WTC11 (cell line): ENCODE data around the gene EMILIN3. TPM values are rescaled to one million over a fixed set of nuclear protein-coding genes. Genes with fewer than 3 reads are reported as not detected.

ENCODE experiments used
- ATAC-seq: fragments of 200-7000 bp; cut with Tn5 transposase; 2 replicates; pipeline ENCODE4 v1.10.0; 2021; ENCODE audit warnings: mild to moderate bottlenecking, moderate library complexity
- CTCF ChIA-PET: fragments of 300-600 bp; sonication (Branson Sonifier 250); formaldehyde crosslinking; loops from one replicate; lab custom pipeline; 2021; ENCODE audit warnings: antibody characterized with exemption; lab: Charles Lee
- POLR2A ChIA-PET: fragments of 350-600 bp; sonication (Branson Sonifier 250); formaldehyde crosslinking; loops from one replicate; lab custom pipeline; 2021; ENCODE audit warnings: antibody characterized with exemption; lab: Charles Lee
- DNase-seq: peaks from one replicate; pipeline ENCODE4 v3.0.0; 2021; ENCODE audit warnings: low spot score
- H3K27ac Mint-ChIP-seq: 2 replicates; pipeline ENCODE4 v1.8.0; 2021; ENCODE audit warnings: mixed read lengths
- H3K27me3 Mint-ChIP-seq: 2 replicates; pipeline ENCODE4 v1.8.0; 2021; ENCODE audit warnings: low read depth, mild to moderate bottlenecking, moderate library complexity, mixed read lengths
- H3K36me3 Mint-ChIP-seq: 2 replicates; pipeline ENCODE4 v1.8.0; 2021; ENCODE audit warnings: mixed read lengths
- H3K4me1 Mint-ChIP-seq: 2 replicates; pipeline ENCODE4 v1.8.0; 2022; ENCODE audit warnings: mixed read lengths
- H3K4me3 Mint-ChIP-seq: 2 replicates; pipeline ENCODE4 v1.8.0; 2021; ENCODE audit warnings: mild to moderate bottlenecking, moderate library complexity, mixed read lengths
- H3K9me3 Mint-ChIP-seq: 2 replicates; pipeline ENCODE4 v1.8.0; 2021; ENCODE audit warnings: mixed read lengths
- FOXJ3 ChIP-seq: sonication (generic); formaldehyde crosslinking; IDR thresholded peaks from 2 replicates; pipeline ENCODE4 v1.9.0; 2021; ENCODE audit warnings: missing genetic modification reagents, mild to moderate bottlenecking, borderline replicate concordance
- IRF2 ChIP-seq: sonication (generic); formaldehyde crosslinking; IDR thresholded peaks from 2 replicates; pipeline ENCODE4 v1.8.0; 2022; ENCODE audit warnings: low read depth, missing genetic modification reagents, borderline replicate concordance
- NFATC4 ChIP-seq: fragments of 250-450 bp; sonication (Bioruptor Pico); IDR thresholded peaks from 2 replicates; pipeline ENCODE4 v1.9.0; 2021; ENCODE audit warnings: mild to moderate bottlenecking
- PRRX2 ChIP-seq: fragments of 250-450 bp; sonication (Bioruptor Pico); IDR thresholded peaks from 2 replicates; pipeline ENCODE4 v1.8.0; 2021; ENCODE audit warnings: mild to moderate bottlenecking
- RORB ChIP-seq: fragments of 250-450 bp; sonication (Bioruptor Pico); IDR thresholded peaks from 2 replicates; pipeline ENCODE4 v1.9.0; 2021; ENCODE audit warnings: mild to moderate bottlenecking
- SMAD3 ChIP-seq: sonication (generic); formaldehyde crosslinking; IDR thresholded peaks from 2 replicates; pipeline ENCODE4 v1.8.0; 2022; ENCODE audit warnings: missing genetic modification reagents, mild to moderate bottlenecking, borderline replicate concordance
- TEAD1 ChIP-seq: sonication (generic); formaldehyde crosslinking; IDR thresholded peaks from 2 replicates; pipeline ENCODE4 v1.8.0; 2022; ENCODE audit warnings: mild to moderate bottlenecking, missing genetic modification reagents
- ZNF121 ChIP-seq: sonication (generic); formaldehyde crosslinking; IDR thresholded peaks from 2 replicates; pipeline ENCODE4 v1.8.0; 2023; ENCODE audit warnings: missing genetic modification reagents
- ZNF219 ChIP-seq: sonication (generic); formaldehyde crosslinking; IDR thresholded peaks from 2 replicates; pipeline ENCODE4 v1.8.0; 2023; ENCODE audit warnings: missing genetic modification reagents, mild to moderate bottlenecking, borderline replicate concordance
- ZNF396 ChIP-seq: fragments of 250-450 bp; sonication (Bioruptor Pico); IDR thresholded peaks from 2 replicates; pipeline ENCODE4 v1.8.0; 2021; ENCODE audit warnings: mild to moderate bottlenecking, moderate library complexity, borderline replicate concordance
- ZNF423 ChIP-seq: fragments of 250-450 bp; sonication (Bioruptor Pico); IDR thresholded peaks from 2 replicates; pipeline ENCODE4 v2.1.2; 2022; ENCODE audit warnings: mild to moderate bottlenecking, moderate library complexity
- total RNA-seq: library from RNA; stranded (reverse); gene quantifications from 3 replicates; pipeline ENCODE4 v1.2.3, GENCODE V29; 2021
- TF ChIP-seq, protein P1 (sequence below): sonication (generic); formaldehyde crosslinking; conservative IDR thresholded peaks from 2 replicates; pipeline ENCODE4 v1.8.1; 2023; ENCODE audit warnings: mild to moderate bottlenecking, low read depth, missing genetic modification reagents, moderate library complexity
- TF ChIP-seq, protein P2 (sequence below): fragments of 250-450 bp; sonication (Bioruptor Pico); IDR thresholded peaks from 2 replicates; pipeline ENCODE4 v1.8.0; 2021; ENCODE audit warnings: mild to moderate bottlenecking
- TF ChIP-seq, protein P3 (sequence below): sonication (generic); formaldehyde crosslinking; IDR thresholded peaks from 2 replicates; pipeline ENCODE4 v1.8.1; 2022; ENCODE audit warnings: low read depth, missing genetic modification reagents, borderline replicate concordance
- TF ChIP-seq, protein P4 (sequence below): fragments of 250-450 bp; sonication (Bioruptor Pico); IDR thresholded peaks from 2 replicates; pipeline ENCODE4 v1.9.0; 2021; ENCODE audit warnings: mild to moderate bottlenecking, borderline replicate concordance
- TF ChIP-seq, protein P5 (sequence below): fragments of 250-450 bp; sonication (Bioruptor Pico); IDR thresholded peaks from 2 replicates; pipeline ENCODE4 v1.9.0; 2021; ENCODE audit warnings: moderate library complexity, mild to moderate bottlenecking, inconsistent platforms, borderline replicate concordance
- TF ChIP-seq, protein P6 (sequence below): sonication (generic); formaldehyde crosslinking; conservative IDR thresholded peaks from 2 replicates; pipeline ENCODE4 v1.8.1; 2022; ENCODE audit warnings: mild to moderate bottlenecking, missing genetic modification reagents

The EMILIN3 gene
- total RNA-seq, 1 experiment from 2014 or later = 5.5 TPM

DNA sequence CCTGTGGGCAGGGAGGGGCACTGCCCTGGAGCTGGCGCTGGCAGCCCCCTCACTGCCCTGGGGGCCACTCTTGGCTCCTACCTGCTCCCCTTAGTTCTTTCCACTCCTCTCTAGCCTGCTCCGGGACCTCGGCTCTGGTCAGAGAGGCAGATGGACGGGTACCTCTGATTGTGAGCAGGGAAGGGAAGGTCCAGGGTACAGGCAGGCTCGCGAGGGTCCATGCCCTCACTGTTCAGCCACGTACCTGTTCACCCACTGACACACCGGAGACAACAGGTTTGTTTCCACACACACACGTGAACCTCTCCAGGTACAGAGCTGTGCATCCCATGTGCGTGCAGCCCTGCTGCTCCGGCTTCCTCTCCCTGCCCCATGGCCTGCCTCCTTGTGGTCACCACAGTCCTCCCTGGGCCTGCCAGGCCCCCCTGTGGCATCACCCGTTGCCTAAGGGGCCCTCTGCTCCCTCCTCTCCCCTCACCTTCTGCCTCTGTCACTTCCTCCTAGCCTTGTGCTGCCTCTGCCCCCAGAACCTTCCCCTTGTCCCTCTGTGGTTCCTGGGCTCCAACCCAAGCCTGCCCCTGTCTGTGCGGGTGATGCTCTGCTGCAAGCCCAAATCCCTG, 2.3 kb downstream of the EMILIN3 start:
- ChIA-PET CTCF (interaction anchor here (1.2 kb wide), 1 partner anchor 47 kb away, joined by 5 read pairs; no protein-coding TSS in a partner anchor), POLR2A (no interaction called here)
- Mint-ChIP-seq H3K4me3 (no peak overlapping the region), H3K36me3 (no peaks in the 10 kb centered on the region), H3K9me3 (no peaks in the 10 kb centered on the region), H3K4me1 (peaks cover 12% of the 10 kb centered on the region), H3K27me3 (peaks cover 42% of the 10 kb centered on the region), H3K27ac (no peak overlapping the region)
- DNase-seq (no peak), ATAC-seq (no peak)
- TF ChIP-seq ZNF121 (CRISPR knock-in tag) = no peak
- no peak for TF ChIP-seq ZNF396 (CRISPR knock-in tag)
- TF ChIP-seq NFATC4 (CRISPR knock-in tag) = no peak
- TF ChIP-seq SMAD3 (CRISPR knock-in tag) = no peak
- no peak for TF ChIP-seq RORB (CRISPR knock-in tag)
- TF ChIP-seq, protein P1, sequence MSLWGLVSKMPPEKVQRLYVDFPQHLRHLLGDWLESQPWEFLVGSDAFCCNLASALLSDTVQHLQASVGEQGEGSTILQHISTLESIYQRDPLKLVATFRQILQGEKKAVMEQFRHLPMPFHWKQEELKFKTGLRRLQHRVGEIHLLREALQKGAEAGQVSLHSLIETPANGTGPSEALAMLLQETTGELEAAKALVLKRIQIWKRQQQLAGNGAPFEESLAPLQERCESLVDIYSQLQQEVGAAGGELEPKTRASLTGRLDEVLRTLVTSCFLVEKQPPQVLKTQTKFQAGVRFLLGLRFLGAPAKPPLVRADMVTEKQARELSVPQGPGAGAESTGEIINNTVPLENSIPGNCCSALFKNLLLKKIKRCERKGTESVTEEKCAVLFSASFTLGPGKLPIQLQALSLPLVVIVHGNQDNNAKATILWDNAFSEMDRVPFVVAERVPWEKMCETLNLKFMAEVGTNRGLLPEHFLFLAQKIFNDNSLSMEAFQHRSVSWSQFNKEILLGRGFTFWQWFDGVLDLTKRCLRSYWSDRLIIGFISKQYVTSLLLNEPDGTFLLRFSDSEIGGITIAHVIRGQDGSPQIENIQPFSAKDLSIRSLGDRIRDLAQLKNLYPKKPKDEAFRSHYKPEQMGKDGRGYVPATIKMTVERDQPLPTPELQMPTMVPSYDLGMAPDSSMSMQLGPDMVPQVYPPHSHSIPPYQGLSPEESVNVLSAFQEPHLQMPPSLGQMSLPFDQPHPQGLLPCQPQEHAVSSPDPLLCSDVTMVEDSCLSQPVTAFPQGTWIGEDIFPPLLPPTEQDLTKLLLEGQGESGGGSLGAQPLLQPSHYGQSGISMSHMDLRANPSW = no peak
- TF ChIP-seq FOXJ3 (CRISPR knock-in tag) = no peak
- TF ChIP-seq, protein P2, sequence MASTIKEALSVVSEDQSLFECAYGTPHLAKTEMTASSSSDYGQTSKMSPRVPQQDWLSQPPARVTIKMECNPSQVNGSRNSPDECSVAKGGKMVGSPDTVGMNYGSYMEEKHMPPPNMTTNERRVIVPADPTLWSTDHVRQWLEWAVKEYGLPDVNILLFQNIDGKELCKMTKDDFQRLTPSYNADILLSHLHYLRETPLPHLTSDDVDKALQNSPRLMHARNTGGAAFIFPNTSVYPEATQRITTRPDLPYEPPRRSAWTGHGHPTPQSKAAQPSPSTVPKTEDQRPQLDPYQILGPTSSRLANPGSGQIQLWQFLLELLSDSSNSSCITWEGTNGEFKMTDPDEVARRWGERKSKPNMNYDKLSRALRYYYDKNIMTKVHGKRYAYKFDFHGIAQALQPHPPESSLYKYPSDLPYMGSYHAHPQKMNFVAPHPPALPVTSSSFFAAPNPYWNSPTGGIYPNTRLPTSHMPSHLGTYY = no peak
- TF ChIP-seq PRRX2 = no peak

DNA sequence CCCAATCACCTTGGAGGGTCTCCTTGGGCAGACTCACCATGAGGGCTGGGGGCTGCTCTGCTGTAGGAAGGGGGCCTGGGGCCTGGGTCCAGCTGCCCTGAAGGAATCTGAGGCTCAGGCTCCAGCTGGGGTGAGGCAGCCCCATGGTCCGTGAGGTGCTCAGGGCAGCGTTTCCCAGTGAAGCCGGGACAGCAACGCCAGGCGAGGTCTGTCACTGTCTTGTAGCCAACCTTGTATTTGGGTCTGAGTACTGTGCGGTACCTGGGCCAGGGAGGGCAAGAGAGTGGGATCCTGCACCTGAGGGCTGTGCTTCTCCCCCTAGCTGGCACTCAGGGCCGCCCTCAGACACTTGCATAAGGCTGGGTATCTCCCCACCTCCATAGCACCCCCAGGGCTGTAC, 3.0 kb downstream of the EMILIN3 start:
- CTCF ChIA-PET = no interaction called here
- TF ChIP-seq, protein P3, sequence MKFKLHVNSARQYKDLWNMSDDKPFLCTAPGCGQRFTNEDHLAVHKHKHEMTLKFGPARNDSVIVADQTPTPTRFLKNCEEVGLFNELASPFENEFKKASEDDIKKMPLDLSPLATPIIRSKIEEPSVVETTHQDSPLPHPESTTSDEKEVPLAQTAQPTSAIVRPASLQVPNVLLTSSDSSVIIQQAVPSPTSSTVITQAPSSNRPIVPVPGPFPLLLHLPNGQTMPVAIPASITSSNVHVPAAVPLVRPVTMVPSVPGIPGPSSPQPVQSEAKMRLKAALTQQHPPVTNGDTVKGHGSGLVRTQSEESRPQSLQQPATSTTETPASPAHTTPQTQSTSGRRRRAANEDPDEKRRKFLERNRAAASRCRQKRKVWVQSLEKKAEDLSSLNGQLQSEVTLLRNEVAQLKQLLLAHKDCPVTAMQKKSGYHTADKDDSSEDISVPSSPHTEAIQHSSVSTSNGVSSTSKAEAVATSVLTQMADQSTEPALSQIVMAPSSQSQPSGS (CRISPR knock-in tag) = no peak
- TF ChIP-seq, protein P4, sequence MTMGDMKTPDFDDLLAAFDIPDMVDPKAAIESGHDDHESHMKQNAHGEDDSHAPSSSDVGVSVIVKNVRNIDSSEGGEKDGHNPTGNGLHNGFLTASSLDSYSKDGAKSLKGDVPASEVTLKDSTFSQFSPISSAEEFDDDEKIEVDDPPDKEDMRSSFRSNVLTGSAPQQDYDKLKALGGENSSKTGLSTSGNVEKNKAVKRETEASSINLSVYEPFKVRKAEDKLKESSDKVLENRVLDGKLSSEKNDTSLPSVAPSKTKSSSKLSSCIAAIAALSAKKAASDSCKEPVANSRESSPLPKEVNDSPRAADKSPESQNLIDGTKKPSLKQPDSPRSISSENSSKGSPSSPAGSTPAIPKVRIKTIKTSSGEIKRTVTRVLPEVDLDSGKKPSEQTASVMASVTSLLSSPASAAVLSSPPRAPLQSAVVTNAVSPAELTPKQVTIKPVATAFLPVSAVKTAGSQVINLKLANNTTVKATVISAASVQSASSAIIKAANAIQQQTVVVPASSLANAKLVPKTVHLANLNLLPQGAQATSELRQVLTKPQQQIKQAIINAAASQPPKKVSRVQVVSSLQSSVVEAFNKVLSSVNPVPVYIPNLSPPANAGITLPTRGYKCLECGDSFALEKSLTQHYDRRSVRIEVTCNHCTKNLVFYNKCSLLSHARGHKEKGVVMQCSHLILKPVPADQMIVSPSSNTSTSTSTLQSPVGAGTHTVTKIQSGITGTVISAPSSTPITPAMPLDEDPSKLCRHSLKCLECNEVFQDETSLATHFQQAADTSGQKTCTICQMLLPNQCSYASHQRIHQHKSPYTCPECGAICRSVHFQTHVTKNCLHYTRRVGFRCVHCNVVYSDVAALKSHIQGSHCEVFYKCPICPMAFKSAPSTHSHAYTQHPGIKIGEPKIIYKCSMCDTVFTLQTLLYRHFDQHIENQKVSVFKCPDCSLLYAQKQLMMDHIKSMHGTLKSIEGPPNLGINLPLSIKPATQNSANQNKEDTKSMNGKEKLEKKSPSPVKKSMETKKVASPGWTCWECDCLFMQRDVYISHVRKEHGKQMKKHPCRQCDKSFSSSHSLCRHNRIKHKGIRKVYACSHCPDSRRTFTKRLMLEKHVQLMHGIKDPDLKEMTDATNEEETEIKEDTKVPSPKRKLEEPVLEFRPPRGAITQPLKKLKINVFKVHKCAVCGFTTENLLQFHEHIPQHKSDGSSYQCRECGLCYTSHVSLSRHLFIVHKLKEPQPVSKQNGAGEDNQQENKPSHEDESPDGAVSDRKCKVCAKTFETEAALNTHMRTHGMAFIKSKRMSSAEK = no peak
- TF ChIP-seq ZNF423 (CRISPR knock-in tag) (no peak), TEAD1 (CRISPR knock-in tag) (no peak), IRF2 (no peak), ZNF219 (CRISPR knock-in tag) (no peak)
- TF ChIP-seq, protein P5, sequence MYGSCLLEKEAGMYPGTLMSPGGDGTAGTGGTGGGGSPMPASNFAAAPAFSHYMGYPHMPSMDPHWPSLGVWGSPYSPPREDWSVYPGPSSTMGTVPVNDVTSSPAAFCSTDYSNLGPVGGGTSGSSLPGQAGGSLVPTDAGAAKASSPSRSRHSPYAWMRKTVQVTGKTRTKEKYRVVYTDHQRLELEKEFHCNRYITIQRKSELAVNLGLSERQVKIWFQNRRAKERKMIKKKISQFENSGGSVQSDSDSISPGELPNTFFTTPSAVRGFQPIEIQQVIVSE = no peak
- TF ChIP-seq, protein P6, sequence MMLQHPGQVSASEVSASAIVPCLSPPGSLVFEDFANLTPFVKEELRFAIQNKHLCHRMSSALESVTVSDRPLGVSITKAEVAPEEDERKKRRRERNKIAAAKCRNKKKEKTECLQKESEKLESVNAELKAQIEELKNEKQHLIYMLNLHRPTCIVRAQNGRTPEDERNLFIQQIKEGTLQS = no peak
- POLR2A ChIA-PET = interaction anchor here (0.6 kb wide), 1 partner anchor 323 kb away, joined by 3 read pairs; no protein-coding TSS in a partner anchor
- H3K4me3 Mint-ChIP-seq = no peak overlapping the region
- no peak overlapping the region for H3K27ac Mint-ChIP-seq
- H3K36me3 Mint-ChIP-seq = no peaks in the 10 kb centered on the region
- DNase-seq (no peak), ATAC-seq (no peak)
- peaks cover 35% of the 10 kb centered on the region for H3K27me3 Mint-ChIP-seq
- H3K9me3 Mint-ChIP-seq = no peaks in the 10 kb centered on the region
- H3K4me1 Mint-ChIP-seq = peaks cover 12% of the 10 kb centered on the region
